A549 (cell line): ENCODE measurements around the gene ZMYND8. TPM values are rescaled to one million over a fixed set of nuclear protein-coding genes. Genes with fewer than 3 reads are reported as not detected.
A peak's percentile ranks its signal among the peaks of the same experiment; 100 is the strongest.

Source experiments
- ATAC-seq, 2 experiments: fragments of 200-7000 bp in 1 of 2; fragments of >200 bp in 1 of 2; cut with Nextera tagmentation in 1 of 2; cut with Tn5 transposase in 1 of 2; 3 replicates each; pipeline versions ENCODE4 v1.8.0 to v1.9.1; 2018 to 2020; ENCODE audit warnings: mild to moderate bottlenecking in 1 of 2, moderate library complexity in 1 of 2
- CTCF ChIA-PET: fragments of 300-600 bp; sonication (Branson Sonifier 250); formaldehyde crosslinking; extraction: SDS; loops from one replicate; lab custom pipeline; 2021; ENCODE audit warnings: antibody characterized with exemption, inconsistent platforms; lab: Yijun Ruan, JAX
- POLR2A ChIA-PET: fragments of 350-600 bp; formaldehyde crosslinking; extraction: SDS; loops from one replicate; lab custom pipeline; 2021; ENCODE audit warnings: antibody characterized with exemption, inconsistent platforms; lab: Yijun Ruan, JAX
- DNase-seq, 2 experiments: peaks; one replicate each; pipeline versions ENCODE4 v3.0.0 to v3.0.0-alpha.2; 2011 to 2016; ENCODE audit warnings: low read depth in 1 of 2, low spot score in 1 of 2
- FAIRE-seq: peaks from 2 replicates; lab custom pipeline; 2011; peaks lifted over from hg19 to GRCh38; lab: Jason Lieb, UNC
- H3K27ac ChIP-seq, 2 experiments: fragments of >200 bp; sonication (Bioruptor Twin); formaldehyde crosslinking; 3 replicates each; pipeline ENCODE4 v1.5.1; 2016 to 2017
- H3K4me1 ChIP-seq: fragments of >200 bp; sonication (Bioruptor Twin); formaldehyde crosslinking; 3 replicates; pipeline ENCODE4 v1.6.1; 2016
- H3K4me2 ChIP-seq: fragments of >200 bp; sonication (Bioruptor Twin); formaldehyde crosslinking; 3 replicates; pipeline ENCODE4 v1.6.1; 2016
- H3K4me3 ChIP-seq: fragments of >200 bp; sonication (Bioruptor Twin); formaldehyde crosslinking; 3 replicates; pipeline ENCODE4 v1.5.1; 2016
- H3K9me3 ChIP-seq: fragments of >200 bp; sonication (Bioruptor Twin); formaldehyde crosslinking; 3 replicates; pipeline ENCODE4 v1.6.1; 2016
- BCL3 ChIP-seq: fragments of >200 bp; sonication (Bioruptor Twin); formaldehyde crosslinking; IDR thresholded peaks from 3 replicates; pipeline ENCODE4 v1.6.1; 2016
- CBX2 ChIP-seq: fragments of 200-600 bp; sonication (generic); IDR thresholded peaks from 2 replicates; pipeline ENCODE4 v1.6.1; 2016; ENCODE audit warnings: low read depth, mild to moderate bottlenecking, borderline replicate concordance
- CEBPB ChIP-seq, 2 experiments: fragments of >200 bp in 1 of 2; sonication (Bioruptor Twin) in 1 of 2; formaldehyde crosslinking in 1 of 2; IDR thresholded peaks; 2 replicates each; pipeline ENCODE4 v1.6.1; 2012 to 2016
- CTCF ChIP-seq: fragments of >200 bp; sonication (Bioruptor Twin); formaldehyde crosslinking; IDR thresholded peaks from 3 replicates; pipeline ENCODE4 v1.5.1; 2016
- EHMT2 ChIP-seq: fragments of 200-600 bp; sonication (generic); IDR thresholded peaks from 2 replicates; pipeline ENCODE4 v1.6.1; 2016; ENCODE audit warnings: antibody characterized with exemption, low read depth, mild to moderate bottlenecking, moderate library complexity
- EP300 ChIP-seq, 2 experiments: fragments of >200 bp; sonication (Bioruptor Twin); formaldehyde crosslinking; IDR thresholded peaks; 2 replicates in 1 of 2; 3 replicates in 1 of 2; pipeline ENCODE4 v1.6.1; 2016 to 2017
- FOXS1 ChIP-seq: fragments of 250-450 bp; sonication (Bioruptor Pico); IDR thresholded peaks from 2 replicates; pipeline ENCODE4 v1.5.0; 2020; ENCODE audit warnings: mild to moderate bottlenecking, moderate library complexity
- GATA3 ChIP-seq: IDR thresholded peaks from 2 replicates; pipeline ENCODE4 v1.6.1; 2012; ENCODE audit warnings: borderline replicate concordance
- HDAC2 ChIP-seq: fragments of 200-600 bp; sonication (generic); IDR thresholded peaks from 2 replicates; pipeline ENCODE4 v1.6.1; 2016
- HES2 ChIP-seq: fragments of >200 bp; sonication (Bioruptor Twin); formaldehyde crosslinking; IDR thresholded peaks from 2 replicates; pipeline ENCODE4 v1.6.1; 2016
- HEYL ChIP-seq: fragments of 250-450 bp; sonication (Bioruptor Pico); IDR thresholded peaks from 2 replicates; pipeline ENCODE4 v1.8.0; 2021; ENCODE audit warnings: mild to moderate bottlenecking, moderate library complexity
- HOXB13 ChIP-seq: fragments of 250-450 bp; sonication (Bioruptor Pico); IDR thresholded peaks from 2 replicates; pipeline ENCODE4 v1.5.0; 2020; ENCODE audit warnings: low read depth, mild to moderate bottlenecking, moderate library complexity
- NPAS2 ChIP-seq: fragments of 250-450 bp; sonication (Bioruptor Pico); IDR thresholded peaks from 2 replicates; pipeline ENCODE4 v1.8.0; 2022; ENCODE audit warnings: mild to moderate bottlenecking, moderate library complexity, borderline replicate concordance
- PHF8 ChIP-seq: fragments of 200-600 bp; sonication (generic); IDR thresholded peaks from 2 replicates; pipeline ENCODE4 v1.6.1; 2016; ENCODE audit warnings: low read depth, mild to moderate bottlenecking, antibody characterized with exemption, moderate library complexity, borderline replicate concordance
- REST ChIP-seq: fragments of 200-600 bp; sonication (generic); IDR thresholded peaks from 2 replicates; pipeline ENCODE4 v1.6.1; 2016; ENCODE audit warnings: antibody characterized with exemption, mild to moderate bottlenecking, moderate library complexity
- TFCP2L1 ChIP-seq: fragments of 250-450 bp; sonication (Bioruptor Pico); IDR thresholded peaks from 2 replicates; pipeline ENCODE4 v1.5.0; 2021; ENCODE audit warnings: mild to moderate bottlenecking
- USF2 ChIP-seq: fragments of 450-650 bp; IDR thresholded peaks from 2 replicates; pipeline ENCODE4 v1.6.1; 2014; ENCODE audit warnings: antibody characterized with exemption
- ZFP36 ChIP-seq: fragments of 450-650 bp; IDR thresholded peaks from 2 replicates; pipeline ENCODE4 v1.6.1; 2014; ENCODE audit warnings: borderline replicate concordance; ENCODE audit not compliant: partially characterized antibody
- ZNF302 ChIP-seq: fragments of 250-450 bp; sonication (Bioruptor Pico); IDR thresholded peaks from 2 replicates; pipeline ENCODE4 v1.9.0; 2021; ENCODE audit warnings: inconsistent platforms, mild to moderate bottlenecking, moderate library complexity
- ZSCAN20 ChIP-seq: fragments of 250-450 bp; sonication (Bioruptor Pico); IDR thresholded peaks from 2 replicates; pipeline ENCODE4 v1.8.0; 2022; ENCODE audit warnings: mild to moderate bottlenecking, moderate library complexity
- WGBS: methylation state at CpG from one replicate; pipeline ENCODE4 v1.1.6; 2017; ENCODE audit errors: missing lambda C conversion rate; 5-methylcytosine and 5-hydroxymethylcytosine counted together
- polyA plus RNA-seq, 4 experiments: library from polyadenylated mRNA; depleted of rRNA in 3 of 4; stranded (reverse); fragments of >200 nt; fragmentation: RNase III in 1 of 4; extraction: RNeasy Plus Mini Kit Qiagen cat#74134 plus additional on column Dnase treatment in 1 of 4; gene quantifications; 2 replicates in 3 of 4; 3 replicates in 1 of 4; pipeline ENCODE4 v1.2.3, GENCODE V29; 2011 to 2017

Gene ZMYND8
- polyA plus RNA-seq, 2 of the 4 experiments (the other 2 are of a cell fraction) = 10.4 to 24.9 TPM

DNA sequence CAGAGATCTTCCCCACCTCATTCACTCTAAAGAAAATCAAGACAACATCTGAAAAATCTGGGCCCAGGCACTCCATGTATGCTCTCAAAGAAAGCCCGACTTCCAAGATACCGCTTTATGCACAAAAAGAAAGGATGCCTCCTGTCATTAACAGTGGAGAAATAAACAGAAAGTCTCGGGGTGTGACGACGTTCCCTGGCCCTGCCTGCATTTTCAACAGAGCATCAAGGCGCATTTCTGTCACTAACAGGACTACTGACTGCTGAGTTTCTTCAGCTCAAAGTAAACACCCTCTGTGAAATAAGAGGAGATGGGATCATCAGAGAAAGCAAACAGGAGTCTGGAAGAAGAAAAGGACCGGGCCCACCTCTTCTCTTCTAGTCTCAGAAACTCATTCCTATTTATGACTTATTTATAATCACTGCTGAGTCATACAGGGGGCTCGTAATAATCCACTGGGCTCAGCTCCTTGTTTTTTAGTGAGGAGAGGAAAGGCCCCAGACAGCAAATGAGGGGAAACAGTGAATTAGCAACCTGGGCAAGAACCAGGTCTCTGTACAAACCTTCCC is 99.7 kb downstream of the ZMYND8 start:
- Histone ChIP-seq H3K4me2 (no peak overlapping the region), H3K4me1 (0 out of 3 replicates have a peak, but pooled peaks cover 4% of the 10 kb centered on the region), H3K27ac (peak overlapping the region in 1 of 2 experiments; percentile 57; a peak in 3 of 6 replicates), H3K9me3 (no peaks in the 10 kb centered on the region), H3K4me3 (no peak overlapping the region)
- ATAC-seq (peak in 1 of 2 experiments; percentile 23; a peak in 2 of 6 replicates), FAIRE-seq (no peak), DNase-seq (no peak)
- ChIA-PET CTCF (interaction anchor here (0.9 to 8.8 kb wide), 2 partner anchors 16 to 126 kb away, joined by 3 to 51 read pairs; no protein-coding TSS in a partner anchor), POLR2A (interaction anchor here (0.5 kb wide), 1 partner anchor 13 kb away, joined by 4 read pairs; no protein-coding TSS in a partner anchor)
- no peak for TF ChIP-seq ZNF302 (CRISPR knock-in tag)
- no peak for TF ChIP-seq TFCP2L1
- TF ChIP-seq REST = no peak
- no peak for TF ChIP-seq PHF8
- TF ChIP-seq EP300 (IDR thresholded peaks at IDR 0.05) = no peak
- TF ChIP-seq CBX2 = no peak
- TF ChIP-seq HOXB13 (CRISPR knock-in tag) = no peak
- TF ChIP-seq USF2 = no peak
- TF ChIP-seq CEBPB (IDR thresholded peaks at IDR 0.05) = no peak
- no peak for TF ChIP-seq NPAS2 (CRISPR knock-in tag)
- TF ChIP-seq GATA3 = no peak
- no peak for TF ChIP-seq HEYL (CRISPR knock-in tag)
- no peak for TF ChIP-seq CTCF
- no peak for TF ChIP-seq HES2
- no peak for TF ChIP-seq FOXS1 (CRISPR knock-in tag)
- no peak for TF ChIP-seq HDAC2
- TF ChIP-seq EHMT2 = no peak
- no peak for TF ChIP-seq ZSCAN20 (CRISPR knock-in tag)
- no peak for TF ChIP-seq ZFP36
- TF ChIP-seq BCL3 = no peak
- 84% methylated on average over 8 of the region's 8 CpGs for WGBS
